ENCODE data around the gene KANSL1L.
"Not testable (repeated sequence)": the region's sequence is repeated elsewhere in the genome, so short reads cannot be mapped to it uniquely, and the experiment has no call there.

- not testable (repeated sequence) for TF ChIP-seq CTCF, POLR2AphosphoS5 (IDR thresholded peaks at IDR 0.05)
Measured at GRCh38 chr2:210183936-210184335, 12.7 kb upstream of the KANSL1L start.

Data from sigmoid colon (tissue), 4 donors.